ENCODE data around the gene SORCS2.

- TF ChIP-seq PKNOX1 (IDR thresholded peaks at IDR 0.05) (no peak), HDGF (IDR thresholded peaks at IDR 0.05; ENCODE audit: borderline replicate concordance) (no peak), FOXM1 (IDR thresholded peaks at IDR 0.05; ENCODE audit: borderline replicate concordance) (no peak), SP1 (IDR thresholded peaks at IDR 0.05) (no peak), ARNT (IDR thresholded peaks at IDR 0.05) (no peak)
These were observed 15.4 kb downstream of the SORCS2 start for GRCh38 chr4:7207628-7208231.
